ENCODE measurements around the gene MAD1L1. TPM values are rescaled to one million over a fixed set of nuclear protein-coding genes. Genes with fewer than 3 reads are reported as not detected.

Gene MAD1L1
- total RNA-seq, 2 donors from 2014 or later = 81.3 to 115 TPM

GRCh38 chr7:2255145-2256139 lies 22.7 kb upstream of the MAD1L1 start:
- H3K9me3 ChIP-seq (ENCODE audit: control insufficient read depth, low read length, poor library complexity, severe bottlenecking) = no peaks in the 10 kb centered on the region
- Mint-ChIP-seq H3K27me3 (no peaks in the 10 kb centered on the region), H3K4me1 (peaks cover 6% of the 10 kb centered on the region), H3K4me3 (no peak overlapping the region), H3K27ac (peak overlapping the region; percentile 16), H3K36me3 (ENCODE audit: low read depth) (peaks cover 2% of the 10 kb centered on the region)
- DNase-seq (no peak), ATAC-seq (no peak)

DNA sequence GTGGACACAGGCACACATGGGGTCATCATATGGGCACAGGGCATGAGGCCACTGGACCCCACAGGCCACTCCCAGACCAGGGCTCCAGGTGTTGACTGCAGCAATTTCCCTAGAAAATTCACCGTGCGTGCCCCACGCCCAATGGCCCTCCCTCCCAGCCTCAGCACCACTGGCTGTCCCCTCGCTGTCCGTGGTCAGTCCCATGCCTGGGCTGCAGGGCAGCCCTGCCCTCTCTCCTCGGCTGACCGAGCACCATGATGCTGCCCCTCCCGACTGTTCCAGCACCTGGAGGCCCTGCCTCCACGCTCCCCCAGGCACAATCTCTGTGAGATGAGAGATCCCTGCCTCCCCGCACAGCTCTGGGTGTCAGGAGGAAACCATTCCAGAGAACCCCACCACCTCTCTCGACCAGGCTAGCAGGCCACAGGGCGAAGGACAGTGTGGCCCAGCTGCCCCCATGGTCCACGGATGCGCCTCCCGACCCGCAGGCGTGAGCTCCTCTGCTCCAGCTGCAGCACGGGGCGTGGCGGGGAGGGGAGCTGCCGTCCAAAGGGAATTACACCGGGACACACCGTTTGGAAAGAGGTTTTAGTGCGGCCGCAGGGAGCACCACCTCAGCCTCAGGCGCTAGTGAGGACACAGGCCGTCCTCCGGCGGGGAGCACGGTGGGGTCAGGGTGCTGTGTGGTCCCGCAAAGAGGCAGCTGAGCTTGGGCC lies 21.8 kb upstream of the MAD1L1 start:
- DNase-seq (no peak), ATAC-seq (no peak)
- peaks cover 5% of the 10 kb centered on the region for H3K4me1 Mint-ChIP-seq
- no peak overlapping the region for H3K4me3 Mint-ChIP-seq
- H3K27me3 Mint-ChIP-seq = no peaks in the 10 kb centered on the region
- peaks cover 2% of the 10 kb centered on the region for H3K36me3 Mint-ChIP-seq (ENCODE audit: low read depth)
- H3K27ac Mint-ChIP-seq = peak overlapping the region; percentile 16
- H3K9me3 ChIP-seq (ENCODE audit: control insufficient read depth, low read length, poor library complexity, severe bottlenecking) = no peaks in the 10 kb centered on the region

- ATAC-seq = no peak
- H3K36me3 Mint-ChIP-seq (ENCODE audit: low read depth) = peaks cover 2% of the 10 kb centered on the region
- no peaks in the 10 kb centered on the region for H3K27me3 Mint-ChIP-seq
These were observed 20.9 kb upstream of the MAD1L1 start for GRCh38 chr7:2253525-2254244.

GRCh38 chr7:2253021-2253420 lies 20.3 kb upstream of the MAD1L1 start:
- H3K36me3 Mint-ChIP-seq (ENCODE audit: low read depth) = no peaks in the 10 kb centered on the region
- peak overlapping the region; percentile 55 for H3K4me3 Mint-ChIP-seq
- H3K9me3 ChIP-seq (ENCODE audit: control insufficient read depth, low read length, poor library complexity, severe bottlenecking) = no peaks in the 10 kb centered on the region
- no peak overlapping the region for H3K27ac Mint-ChIP-seq
- ATAC-seq (no peak), DNase-seq (no peak)
- H3K4me1 Mint-ChIP-seq = peaks cover 17% of the 10 kb centered on the region
- no peaks in the 10 kb centered on the region for H3K27me3 Mint-ChIP-seq

More at GRCh38 chr7:2253525-2254244, 20.9 kb upstream of the MAD1L1 start:
- DNase-seq = no peak
- Mint-ChIP-seq H3K4me1 (peaks cover 14% of the 10 kb centered on the region), H3K27ac (no peak overlapping the region), H3K4me3 (no peak overlapping the region)
- H3K9me3 ChIP-seq (ENCODE audit: control insufficient read depth, low read length, poor library complexity, severe bottlenecking) = no peaks in the 10 kb centered on the region

DNA sequence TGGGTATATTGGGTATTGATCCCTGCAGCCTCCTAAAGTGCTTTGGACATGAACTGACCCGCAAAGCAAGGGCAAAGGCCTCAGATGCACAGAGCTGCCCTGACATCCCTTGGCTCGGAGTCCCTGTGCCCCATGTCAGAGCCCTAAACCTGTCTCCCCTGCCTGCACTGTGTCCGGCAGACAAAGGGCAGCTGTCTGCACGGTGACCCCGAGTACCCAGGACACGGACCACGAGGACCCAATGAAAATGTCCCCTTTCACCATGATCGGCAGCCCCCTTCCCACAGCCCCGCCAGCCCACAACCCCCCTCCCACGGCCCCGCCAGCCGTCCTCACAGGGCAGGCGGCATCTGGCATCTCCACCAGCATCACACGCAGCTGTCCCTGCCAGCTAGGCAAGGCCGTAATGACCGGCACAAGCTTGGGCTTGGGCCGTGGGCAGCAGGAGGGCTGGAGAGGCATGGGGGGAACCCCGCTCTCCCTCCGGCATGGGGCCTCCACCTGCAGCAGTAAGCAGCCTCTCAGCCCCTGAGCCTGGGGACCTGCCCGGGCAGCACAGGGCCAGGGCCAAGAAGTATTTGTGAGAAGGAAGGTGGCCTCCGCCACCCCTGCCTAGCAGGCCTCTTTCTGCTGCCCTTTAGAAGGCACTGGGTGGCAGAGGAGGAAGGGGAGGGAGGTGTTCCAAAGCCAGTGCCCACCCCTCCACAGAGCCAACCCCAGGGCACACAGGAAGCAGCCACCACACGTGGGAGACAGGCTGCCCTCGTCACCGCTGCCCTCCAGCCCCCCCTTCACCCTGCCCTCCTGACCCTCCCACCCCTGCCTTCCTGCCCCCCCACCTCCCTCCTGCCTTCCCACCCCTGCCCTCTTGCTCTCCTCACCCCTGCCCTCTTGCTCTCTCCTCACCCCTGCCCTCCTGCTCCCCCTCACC lies 19.4 kb upstream of the MAD1L1 start:
- H3K9me3 ChIP-seq (ENCODE audit: control insufficient read depth, low read length, poor library complexity, severe bottlenecking) = no peaks in the 10 kb centered on the region
- H3K27ac Mint-ChIP-seq = peak overlapping the region; percentile 39
- DNase-seq (no peak), ATAC-seq (peak; percentile 46)
- no peaks in the 10 kb centered on the region for H3K27me3 Mint-ChIP-seq
- H3K4me1 Mint-ChIP-seq = peaks cover 19% of the 10 kb centered on the region
- H3K4me3 Mint-ChIP-seq = no peak overlapping the region
- no peaks in the 10 kb centered on the region for H3K36me3 Mint-ChIP-seq (ENCODE audit: low read depth)

DNA sequence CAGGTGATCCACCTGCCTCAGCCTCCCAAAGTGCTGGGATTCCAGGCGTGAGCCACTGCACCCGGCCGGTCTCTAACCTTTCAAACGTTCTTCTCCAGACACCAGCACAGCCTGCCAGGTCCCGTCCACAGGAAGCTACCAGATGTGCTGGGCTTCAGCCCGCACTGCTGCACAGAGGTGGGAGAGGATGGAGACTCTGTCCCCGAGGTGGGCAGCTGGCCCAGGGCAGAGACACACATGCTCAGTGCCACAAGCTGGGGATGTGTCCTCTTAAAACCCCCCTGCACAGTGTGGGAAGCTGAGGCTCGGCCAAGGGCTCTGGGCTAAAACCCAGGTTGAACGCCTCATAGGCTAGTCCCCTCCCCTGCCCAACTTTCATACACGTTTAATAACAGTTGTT lies 18.6 kb upstream of the MAD1L1 start:
- Mint-ChIP-seq H3K4me3 (no peak overlapping the region), H3K27me3 (no peaks in the 10 kb centered on the region), H3K27ac (peak overlapping the region; percentile 39), H3K36me3 (ENCODE audit: low read depth) (no peaks in the 10 kb centered on the region), H3K4me1 (peaks cover 19% of the 10 kb centered on the region)
- DNase-seq (no peak), ATAC-seq (no peak)
- H3K9me3 ChIP-seq (ENCODE audit: control insufficient read depth, low read length, poor library complexity, severe bottlenecking) = no peaks in the 10 kb centered on the region

DNA sequence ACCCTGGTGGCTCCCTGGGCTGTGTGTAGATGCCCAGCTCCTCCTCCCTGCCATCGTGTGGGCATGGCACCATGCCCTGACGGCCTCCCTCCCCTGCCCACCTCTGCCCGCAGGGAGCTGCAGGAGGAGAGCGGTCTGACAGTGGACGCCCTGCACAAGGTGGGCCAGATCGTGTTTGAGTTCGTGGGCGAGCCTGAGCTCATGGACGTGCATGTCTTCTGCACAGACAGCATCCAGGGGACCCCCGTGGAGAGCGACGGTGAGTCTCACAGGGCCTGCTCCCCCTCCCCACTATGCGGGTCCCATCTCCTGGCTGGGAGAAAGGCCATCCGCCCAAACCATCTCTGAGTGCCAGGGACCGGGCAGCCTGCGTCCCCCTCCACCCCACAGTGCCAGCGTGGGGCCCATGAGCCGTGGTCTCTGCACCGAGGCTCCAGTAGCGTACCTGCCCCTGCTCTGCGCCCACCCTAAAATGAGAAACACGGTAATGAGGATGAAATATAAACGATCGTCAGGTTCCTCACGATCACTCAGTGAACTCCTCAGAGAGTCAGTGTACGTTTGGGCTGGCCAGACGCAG lies 17.1 kb upstream of the MAD1L1 start:
- no peak overlapping the region for H3K4me3 Mint-ChIP-seq

GRCh38 chr7:2248984-2249694 lies 16.4 kb upstream of the MAD1L1 start:
- Mint-ChIP-seq H3K4me3 (peak overlapping the region; percentile 70), H3K4me1 (peaks cover 17% of the 10 kb centered on the region), H3K36me3 (ENCODE audit: low read depth) (no peaks in the 10 kb centered on the region), H3K27me3 (no peaks in the 10 kb centered on the region), H3K27ac (peak overlapping the region; percentile 67)
- ATAC-seq (peak; percentile 44), DNase-seq (no peak)
- no peaks in the 10 kb centered on the region for H3K9me3 ChIP-seq (ENCODE audit: control insufficient read depth, low read length, poor library complexity, severe bottlenecking)

More for the DNA sequence above, 17.1 kb upstream of the MAD1L1 start:
- peaks cover 17% of the 10 kb centered on the region for H3K4me1 Mint-ChIP-seq
- no peaks in the 10 kb centered on the region for H3K9me3 ChIP-seq (ENCODE audit: control insufficient read depth, low read length, poor library complexity, severe bottlenecking)
- H3K36me3 Mint-ChIP-seq (ENCODE audit: low read depth) = no peaks in the 10 kb centered on the region
- H3K27ac Mint-ChIP-seq = no peak overlapping the region
- ATAC-seq (no peak), DNase-seq (no peak)
- no peaks in the 10 kb centered on the region for H3K27me3 Mint-ChIP-seq

GRCh38 chr7:2247141-2247995 lies 14.6 kb upstream of the MAD1L1 start:
- Mint-ChIP-seq H3K4me1 (peaks cover 21% of the 10 kb centered on the region), H3K27ac (peak overlapping the region; percentile 67)
- peak; percentile 38 for ATAC-seq

DNA sequence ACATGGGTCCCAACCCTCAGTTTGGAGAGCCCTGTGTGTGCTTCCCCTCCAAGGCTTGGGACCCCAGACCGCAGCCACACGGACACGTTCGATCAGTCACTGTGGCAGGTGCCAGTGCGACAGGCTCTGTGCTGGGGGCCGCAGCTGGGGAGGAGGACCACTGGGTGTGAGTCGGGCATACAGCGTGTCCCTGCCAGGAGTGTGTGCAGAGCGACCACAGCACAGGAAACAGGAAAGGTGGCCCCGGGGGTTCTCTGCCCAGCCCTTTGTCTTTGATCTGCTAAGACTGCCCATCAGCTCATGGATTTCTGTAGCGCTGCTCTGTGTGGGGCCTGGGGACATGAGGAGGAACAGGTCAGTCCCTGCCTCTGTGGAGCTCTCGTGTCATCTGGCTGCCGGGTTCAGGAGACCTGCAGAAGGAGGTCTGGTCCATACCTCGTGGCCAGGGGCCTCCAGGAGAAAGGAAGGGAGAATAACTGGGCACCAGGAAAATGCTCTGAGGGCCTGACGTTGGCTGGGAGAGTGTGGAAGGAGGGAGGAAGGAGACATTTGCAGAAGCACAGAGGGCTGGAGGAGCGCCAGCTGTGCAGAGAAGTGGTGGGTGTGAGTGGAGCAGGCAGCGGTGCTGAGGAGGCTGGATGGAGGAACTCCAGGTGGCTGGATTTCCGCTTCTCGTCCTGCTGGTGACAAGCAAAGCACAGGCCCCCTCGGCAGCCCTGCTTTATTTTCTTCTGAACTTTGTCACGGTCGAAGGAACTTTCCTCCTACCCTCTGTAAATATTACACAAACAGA lies 13.3 kb upstream of the MAD1L1 start:
- no peaks in the 10 kb centered on the region for H3K36me3 Mint-ChIP-seq (ENCODE audit: low read depth)
- DNase-seq (no peak), ATAC-seq (no peak)
- H3K9me3 ChIP-seq (ENCODE audit: control insufficient read depth, low read length, poor library complexity, severe bottlenecking) = no peaks in the 10 kb centered on the region
- no peaks in the 10 kb centered on the region for H3K27me3 Mint-ChIP-seq
- H3K4me1 Mint-ChIP-seq = peaks cover 21% of the 10 kb centered on the region
- H3K4me3 Mint-ChIP-seq = no peak overlapping the region
- H3K27ac Mint-ChIP-seq = no peak overlapping the region

More at GRCh38 chr7:2247141-2247995, 14.6 kb upstream of the MAD1L1 start:
- Mint-ChIP-seq H3K27me3 (no peaks in the 10 kb centered on the region), H3K4me3 (no peak overlapping the region), H3K36me3 (ENCODE audit: low read depth) (no peaks in the 10 kb centered on the region)
- peak in 1 of 3 donors; percentile 20 for DNase-seq
- no peaks in the 10 kb centered on the region for H3K9me3 ChIP-seq (ENCODE audit: control insufficient read depth, low read length, poor library complexity, severe bottlenecking)

Data from T-helper 17 cell (primary cell).